NCI-H1436 treated with DMSO at 0.1 percent for 48 hours (cell line): ENCODE results near the gene CPXM2.

Experiments
- DNase-seq: peaks from one replicate; lab custom pipeline; 2025; lab: John Stamatoyannopoulos, UW

Gene CPXM2

GRCh38 chr10:123891144-123892071, at the start of gene CPXM2:
TSS of gene CPXM2 (minus strand) at chr10:123891807. CDS start at chr10:123891659, 148 bp downstream.
- DNase-seq: no peak

- DNase-seq: no peak
Observed at GRCh38 chr10:123939591-123939990, 48.0 kb upstream of the CPXM2 start.

- DNase-seq: no peak
Observed at GRCh38 chr10:123938890-123939289, 47.3 kb upstream of the CPXM2 start.

- DNase-seq: no peak
Observed at GRCh38 chr10:123936426-123936825, 44.8 kb upstream of the CPXM2 start.

- DNase-seq: no peak
Observed at GRCh38 chr10:123935680-123936079, 44.1 kb upstream of the CPXM2 start.

- DNase-seq: no peak
Observed at GRCh38 chr10:123934846-123935245, 43.2 kb upstream of the CPXM2 start.

- DNase-seq: no peak
Observed at GRCh38 chr10:123930340-123931001, 38.9 kb upstream of the CPXM2 start.

- DNase-seq: no peak
Observed at GRCh38 chr10:123929791-123930190, 38.2 kb upstream of the CPXM2 start.

GRCh38 chr10:123928427-123928826, 36.8 kb upstream of the CPXM2 start:
- DNase-seq: no peak

- DNase-seq: no peak
Observed at GRCh38 chr10:123926401-123927264, 35.0 kb upstream of the CPXM2 start.

GRCh38 chr10:123922126-123922525, 30.5 kb upstream of the CPXM2 start:
- no peak for DNase-seq

- DNase-seq: no peak
Observed at GRCh38 chr10:123916775-123917174, 25.2 kb upstream of the CPXM2 start.

GRCh38 chr10:123913688-123914268, 22.2 kb upstream of the CPXM2 start:
- no peak for DNase-seq

- DNase-seq: no peak
Observed at GRCh38 chr10:123912871-123913270, 21.3 kb upstream of the CPXM2 start.

- DNase-seq: no peak
Observed at GRCh38 chr10:123912466-123912865, 20.9 kb upstream of the CPXM2 start.

- no peak for DNase-seq
Observed at GRCh38 chr10:123911866-123912265, 20.3 kb upstream of the CPXM2 start.

GRCh38 chr10:123909866-123910265, 18.3 kb upstream of the CPXM2 start:
- DNase-seq: no peak

GRCh38 chr10:123909426-123909825, 17.8 kb upstream of the CPXM2 start:
- no peak for DNase-seq

GRCh38 chr10:123908379-123908778, 16.8 kb upstream of the CPXM2 start:
- DNase-seq: no peak

GRCh38 chr10:123906884-123907652, 15.5 kb upstream of the CPXM2 start:
- peak; percentile 29 for DNase-seq

GRCh38 chr10:123906296-123906695, 14.7 kb upstream of the CPXM2 start:
- DNase-seq: no peak
